ENCODE measurements around the gene SPRY4. TPM values are rescaled to one million over a fixed set of nuclear protein-coding genes. Genes with fewer than 3 reads are reported as not detected.

The SPRY4 gene
- total and polyA plus RNA-seq, 2 of the 8 experiments (the other 6 are each of a cell fraction or from before 2014, with no cell fraction given) = 59.1 to 113 TPM

GRCh38 chr5:142298789-142299188 lies 26.0 kb downstream of the SPRY4 start:
- H4K8ac ChIP-seq (ENCODE audit: extremely low read depth, insufficient read depth, low read length) = no peak overlapping the region
- no peak overlapping the region for H3K27ac ChIP-seq (ENCODE audit: low read depth, low read length)
- no peak overlapping the region for H2BK15ac ChIP-seq (ENCODE audit: low read length)
- H2BK20ac ChIP-seq (ENCODE audit: low read length) = no peak overlapping the region
- no peak overlapping the region for H2BK120ac ChIP-seq (replicated peaks; ENCODE audit: low read depth, low read length)
- H3K27me3 ChIP-seq (replicated peaks in 1 of 4; ENCODE audit: control insufficient read depth in 3 of 4, extremely low read depth in 1 of 4, insufficient read depth in 3 of 4, low read length in 3 of 4) = no peaks in the 10 kb centered on the region
- no peak overlapping the region for H3K9ac ChIP-seq (replicated peaks in 1 of 4; ENCODE audit: extremely low read depth in 1 of 4, low read depth in 3 of 4, low read length in 3 of 4)
- no peak overlapping the region for H3K4ac ChIP-seq (replicated peaks; ENCODE audit: insufficient read length, low read depth, low read length)
- FAIRE-seq (no peak), DNase-seq (ENCODE audit: low read depth in 1 of 2, low spot score in 2 of 2) (no peak)
- WGBS, 2 experiments (ENCODE audit: extremely low coverage in 1 of 2, insufficient coverage in 1 of 2, insufficient read length in 1 of 2, insufficient replicate concordance in 2 of 2, low coverage in 1 of 2, low lambda C conversion rate in 2 of 2, missing lambda C conversion rate in 1 of 2) = 97% methylated on average over 6 of the region's 6 CpGs; no CpG with 5 or more reads in 1 of the 2 experiments
- no peaks in the 10 kb centered on the region for H3K23me2 ChIP-seq (ENCODE audit: low read depth, low read length)
- ChIA-PET POLR2A (ENCODE audit: partially characterized antibody) (interaction anchor here (0.7 to 1.3 kb wide), 5 partner anchors 9 to 147 kb away, joined by 3 to 6 read pairs (median 3); no protein-coding TSS in a partner anchor), CTCF (ENCODE audit: partially characterized antibody) (interaction anchor here (0.7 to 1.2 kb wide), 6 partner anchors 9 to 232 kb away, joined by 3 to 5 read pairs (median 3); partner anchors contain the start of gene SPRY4)
- H2BK12ac ChIP-seq (ENCODE audit: low read depth, low read length) = no peak overlapping the region
- H3K4me2 ChIP-seq (ENCODE audit: insufficient read depth in 1 of 2, low read depth in 2 of 2, low read length in 2 of 2) = no peak overlapping the region
- no peak overlapping the region for H2AFZ ChIP-seq (ENCODE audit: low read length)
- peaks cover 5% of the 10 kb centered on the region for H3K79me1 ChIP-seq (ENCODE audit: low read depth, low read length)
- no peak overlapping the region for H2AK5ac ChIP-seq (ENCODE audit: low read depth, low read length)
- H4K5ac ChIP-seq (ENCODE audit: insufficient read length, low read depth, low read length) = no peak overlapping the region
- peaks cover 0 to 1% of the 10 kb centered on the region in 2 experiments for H4K20me1 ChIP-seq (replicated peaks in 1 of 2; ENCODE audit: control insufficient read depth in 1 of 2, insufficient read depth in 2 of 2, low read length in 2 of 2)
- no peak overlapping the region for H3K14ac ChIP-seq (ENCODE audit: insufficient read length)
- H3K9me3 ChIP-seq (ENCODE audit: insufficient read depth in 2 of 2, low read depth in 1 of 2, low read length in 1 of 2) = no peaks in the 10 kb centered on the region
- peaks cover 0 to 2% (median 0%) of the 10 kb centered on the region in 4 experiments; a peak in 1 of 8 replicates for H3K36me3 ChIP-seq (ENCODE audit: control insufficient read depth in 2 of 4, insufficient read depth in 4 of 4, low read length in 3 of 4)
- H2BK5ac ChIP-seq (ENCODE audit: low read depth, low read length) = no peak overlapping the region
- H3K18ac ChIP-seq (ENCODE audit: extremely low read depth, low read length) = no peak overlapping the region
- H3K23ac ChIP-seq (ENCODE audit: insufficient read length) = no peak overlapping the region
- no peak overlapping the region for H4K91ac ChIP-seq (replicated peaks; ENCODE audit: insufficient read length, low read length)
- peaks cover 8 to 17% (median 13%) of the 10 kb centered on the region in 4 experiments for H3K4me1 ChIP-seq (replicated peaks in 1 of 4; ENCODE audit: control insufficient read depth in 3 of 4, insufficient read depth in 4 of 4, low read length in 3 of 4)
- H3K56ac ChIP-seq (replicated peaks; ENCODE audit: insufficient read length, low read depth, low read length) = no peak overlapping the region
- peaks cover 0 to 50% of the 10 kb centered on the region in 2 experiments; a peak in 2 of 4 replicates for H3K79me2 ChIP-seq (ENCODE audit: control insufficient read depth in 1 of 2, insufficient read depth in 2 of 2, low read length in 2 of 2)
- no peak overlapping the region for H3K4me3 ChIP-seq (ENCODE audit: extremely low read depth in 1 of 4, insufficient read depth in 2 of 4, low read depth in 3 of 4, low read length in 4 of 4)
- TF ChIP-seq, protein P1, sequence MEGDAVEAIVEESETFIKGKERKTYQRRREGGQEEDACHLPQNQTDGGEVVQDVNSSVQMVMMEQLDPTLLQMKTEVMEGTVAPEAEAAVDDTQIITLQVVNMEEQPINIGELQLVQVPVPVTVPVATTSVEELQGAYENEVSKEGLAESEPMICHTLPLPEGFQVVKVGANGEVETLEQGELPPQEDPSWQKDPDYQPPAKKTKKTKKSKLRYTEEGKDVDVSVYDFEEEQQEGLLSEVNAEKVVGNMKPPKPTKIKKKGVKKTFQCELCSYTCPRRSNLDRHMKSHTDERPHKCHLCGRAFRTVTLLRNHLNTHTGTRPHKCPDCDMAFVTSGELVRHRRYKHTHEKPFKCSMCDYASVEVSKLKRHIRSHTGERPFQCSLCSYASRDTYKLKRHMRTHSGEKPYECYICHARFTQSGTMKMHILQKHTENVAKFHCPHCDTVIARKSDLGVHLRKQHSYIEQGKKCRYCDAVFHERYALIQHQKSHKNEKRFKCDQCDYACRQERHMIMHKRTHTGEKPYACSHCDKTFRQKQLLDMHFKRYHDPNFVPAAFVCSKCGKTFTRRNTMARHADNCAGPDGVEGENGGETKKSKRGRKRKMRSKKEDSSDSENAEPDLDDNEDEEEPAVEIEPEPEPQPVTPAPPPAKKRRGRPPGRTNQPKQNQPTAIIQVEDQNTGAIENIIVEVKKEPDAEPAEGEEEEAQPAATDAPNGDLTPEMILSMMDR (IDR thresholded peaks at IDR 0.05; ENCODE audit: control extremely low read depth in 1 of 3, insufficient read depth in 1 of 3, low read depth in 1 of 3, low read length in 3 of 3) = no peak
- no peak for TF ChIP-seq RAD21 (IDR thresholded peaks at IDR 0.05 in 1 of 2, conservative IDR thresholded peaks at IDR 0.05 in 1 of 2; ENCODE audit: low read depth in 2 of 2, low read length in 2 of 2)
- TF ChIP-seq RXRA (IDR thresholded peaks at IDR 0.05; ENCODE audit: insufficient read depth, low read depth, low read length) = no peak
- no peak for TF ChIP-seq CREB1 (IDR thresholded peaks at IDR 0.05)
- no peak for TF ChIP-seq RNF2 (IDR thresholded peaks at IDR 0.05; ENCODE audit: borderline replicate concordance, low read depth, low read length, missing control alignments, poor library complexity, severe bottlenecking)
- no peak for TF ChIP-seq MAX (IDR thresholded peaks at IDR 0.05)
- TF ChIP-seq TAF1 (IDR thresholded peaks at IDR 0.05; ENCODE audit: low read depth, low read length) = no peak
- no peak for TF ChIP-seq HDAC2 (IDR thresholded peaks at IDR 0.05; ENCODE audit: borderline replicate concordance in 1 of 2, low read depth in 2 of 2, low read length in 2 of 2)
- no peak for TF ChIP-seq HDAC6 (IDR thresholded peaks at IDR 0.05; ENCODE audit: low read depth, low read length)
- no peak for TF ChIP-seq TAF7 (optimal IDR thresholded peaks at IDR 0.05; ENCODE audit: borderline replicate concordance, low read depth, low read length)

Data from H1 (cell line).